Measurements from ENCODE around the gene MYL3.

- TF ChIP-seq EZH2 (optimal IDR thresholded peaks at IDR 0.05; ENCODE audit: low read depth, low read length) (no peak), CTCF (IDR thresholded peaks at IDR 0.05; ENCODE audit: low read length) (no peak), EZH2phosphoT487 (IDR thresholded peaks at IDR 0.05; ENCODE audit: low read length) (no peak)
Observed at GRCh38 chr3:46898321-46899150, 35.3 kb upstream of the MYL3 start.
